Mesodermal cell (in vitro differentiated cells): ENCODE measurements around the gene ARMC12.

ENCODE experiments used
- H3K27ac ChIP-seq: 2 replicates; pipeline ENCODE4 v1.7.0; 2013; ENCODE audit warnings: mild to moderate bottlenecking, low read depth, low read length, moderate library complexity; ENCODE audit not compliant: severe bottlenecking
- H3K36me3 ChIP-seq: 2 replicates; pipeline ENCODE4 v1.7.1; 2013; ENCODE audit warnings: mild to moderate bottlenecking, low read length, moderate library complexity; ENCODE audit not compliant: control insufficient read depth, insufficient read depth
- H3K4me1 ChIP-seq: one replicate; pipeline ENCODE4 v1.7.1; 2013; ENCODE audit warnings: mild to moderate bottlenecking, low read length; ENCODE audit not compliant: insufficient read depth, control insufficient read depth, poor library complexity, severe bottlenecking
- H3K4me3 ChIP-seq: 2 replicates; pipeline ENCODE4 v1.7.0; 2013; ENCODE audit warnings: low read length, control low read depth, mild to moderate bottlenecking; ENCODE audit not compliant: insufficient read depth, poor library complexity, severe bottlenecking; ENCODE audit errors: extremely low read depth
- H3K9me3 ChIP-seq: 2 replicates; pipeline ENCODE4 v1.7.1; 2013; ENCODE audit warnings: mild to moderate bottlenecking, low read length, moderate library complexity; ENCODE audit not compliant: control insufficient read depth
- WGBS, 2 experiments: methylation state at CpG; one replicate each; pipeline ENCODE4 v1.1.5; 2013; ENCODE audit warnings: missing lambda C conversion rate in 2 of 2; ENCODE audit not compliant: insufficient coverage in 2 of 2; 5-methylcytosine and 5-hydroxymethylcytosine counted together

The ARMC12 gene

GRCh38 chr6:35719404-35719829, 17.4 kb upstream of the ARMC12 start:
- Histone ChIP-seq H3K4me3 (peak overlapping the region; percentile 30), H3K36me3 (no peaks in the 10 kb centered on the region), H3K9me3 (no peaks in the 10 kb centered on the region), H3K27ac (peak overlapping the region; percentile 91), H3K4me1 (peaks cover 32% of the 10 kb centered on the region)
- 54 to 85% methylated on average over 2 to 4 of the region's 5 CpGs for WGBS, 2 experiments

GRCh38 chr6:35719830-35720733, 16.8 kb upstream of the ARMC12 start:
- H3K27ac ChIP-seq: peak overlapping the region; percentile 91
- peaks cover 34% of the 10 kb centered on the region for H3K4me1 ChIP-seq
- peak overlapping the region; percentile 30 for H3K4me3 ChIP-seq
- H3K9me3 ChIP-seq: no peaks in the 10 kb centered on the region
- 22 to 31% methylated on average over 16 of the region's 21 CpGs for WGBS, 2 experiments
- no peaks in the 10 kb centered on the region for H3K36me3 ChIP-seq

GRCh38 chr6:35722121-35722761, 14.6 kb upstream of the ARMC12 start:
- H3K36me3 ChIP-seq: no peaks in the 10 kb centered on the region
- no peak overlapping the region for H3K4me3 ChIP-seq
- peaks cover 55% of the 10 kb centered on the region for H3K4me1 ChIP-seq
- H3K9me3 ChIP-seq: no peaks in the 10 kb centered on the region
- WGBS, 2 experiments: 90 to 94% methylated on average over 8 of the region's 10 CpGs
- H3K27ac ChIP-seq: no peak overlapping the region

- Histone ChIP-seq H3K27ac (no peak overlapping the region), H3K4me1 (peaks cover 50% of the 10 kb centered on the region), H3K9me3 (no peaks in the 10 kb centered on the region), H3K4me3 (no peak overlapping the region), H3K36me3 (no peaks in the 10 kb centered on the region)
- 92% methylated on average over 2 of the region's 2 CpGs; no CpG with 5 or more reads in 1 of the 2 experiments for WGBS, 2 experiments
Observed at GRCh38 chr6:35723587-35723986, 13.2 kb upstream of the ARMC12 start.

GRCh38 chr6:35724059-35724458, 12.8 kb upstream of the ARMC12 start:
- H3K36me3 ChIP-seq: no peaks in the 10 kb centered on the region
- no peak overlapping the region for H3K4me3 ChIP-seq
- no peaks in the 10 kb centered on the region for H3K9me3 ChIP-seq
- H3K4me1 ChIP-seq: peaks cover 49% of the 10 kb centered on the region
- WGBS, 2 experiments: 89 to 94% methylated on average over 3 to 4 of the region's 4 CpGs
- H3K27ac ChIP-seq: no peak overlapping the region

- Histone ChIP-seq H3K4me1 (peaks cover 45% of the 10 kb centered on the region), H3K4me3 (no peak overlapping the region), H3K27ac (no peak overlapping the region), H3K9me3 (no peaks in the 10 kb centered on the region), H3K36me3 (no peaks in the 10 kb centered on the region)
- WGBS, 2 experiments: 57 to 70% methylated on average over 1 of the region's 2 CpGs
Observed at GRCh38 chr6:35724471-35724870, 12.4 kb upstream of the ARMC12 start.

GRCh38 chr6:35725081-35725708, 11.6 kb upstream of the ARMC12 start:
- Histone ChIP-seq H3K9me3 (no peaks in the 10 kb centered on the region), H3K4me3 (no peak overlapping the region), H3K36me3 (no peaks in the 10 kb centered on the region), H3K4me1 (peaks cover 38% of the 10 kb centered on the region), H3K27ac (no peak overlapping the region)
- 57 to 74% methylated on average over 2 to 4 of the region's 5 CpGs for WGBS, 2 experiments

- H3K9me3 ChIP-seq: no peaks in the 10 kb centered on the region
- no peak overlapping the region for H3K27ac ChIP-seq
- H3K4me1 ChIP-seq: peaks cover 31% of the 10 kb centered on the region
- no peak overlapping the region for H3K4me3 ChIP-seq
- H3K36me3 ChIP-seq: no peaks in the 10 kb centered on the region
- WGBS, 2 experiments: 92 to 93% methylated on average over 8 of the region's 11 CpGs
Observed at GRCh38 chr6:35725721-35726438, 11.0 kb upstream of the ARMC12 start.

- H3K4me3 ChIP-seq: peak overlapping the region; percentile 57
- peak overlapping the region; percentile 64 for H3K27ac ChIP-seq
- H3K4me1 ChIP-seq: peaks cover 31% of the 10 kb centered on the region
- no peaks in the 10 kb centered on the region for H3K36me3 ChIP-seq
- 3 to 9% methylated on average over 16 to 21 of the region's 29 CpGs for WGBS, 2 experiments
- H3K9me3 ChIP-seq: no peaks in the 10 kb centered on the region
Observed at GRCh38 chr6:35727231-35727934, 9.4 kb upstream of the ARMC12 start.
